HEK293T (cell line): ENCODE data around the gene CDH6.

Source experiments
- CTCF ChIA-PET: fragments of 350-600 bp; formaldehyde crosslinking; extraction: SDS; loops from one replicate; lab custom pipeline; 2021; ENCODE audit warnings: antibody characterized with exemption, inconsistent platforms; lab: Yijun Ruan, JAX
- POLR2A ChIA-PET: fragments of 350-600 bp; formaldehyde crosslinking; extraction: SDS; loops from one replicate; lab custom pipeline; 2020; ENCODE audit warnings: antibody characterized with exemption, inconsistent platforms; lab: Yijun Ruan, JAX
- DNase-seq: peaks from one replicate; pipeline ENCODE4 v3.0.0; 2012; ENCODE audit warnings: mixed read lengths; ENCODE audit errors: extremely low spot score
- ARNT ChIP-seq: fragments of 450-650 bp; IDR thresholded peaks from 2 replicates; pipeline ENCODE4 v1.6.1; 2017; ENCODE audit warnings: mild to moderate bottlenecking
- BHLHE40 ChIP-seq: fragments of 450-650 bp; IDR thresholded peaks from 2 replicates; pipeline ENCODE4 v1.6.1; 2016; ENCODE audit warnings: mild to moderate bottlenecking, moderate library complexity, borderline replicate concordance
- CTBP1 ChIP-seq: fragments of 450-650 bp; IDR thresholded peaks from 2 replicates; pipeline ENCODE4 v1.6.1; 2016; ENCODE audit warnings: borderline replicate concordance
- ELF4 ChIP-seq: fragments of 450-650 bp; IDR thresholded peaks from 2 replicates; pipeline ENCODE4 v1.6.1; 2017; ENCODE audit warnings: antibody characterized with exemption
- FOXA1 ChIP-seq: fragments of 450-650 bp; IDR thresholded peaks from 2 replicates; pipeline ENCODE4 v1.6.1; 2016; ENCODE audit warnings: mild to moderate bottlenecking
- FOXK2 ChIP-seq: fragments of 450-650 bp; IDR thresholded peaks from 2 replicates; pipeline ENCODE4 v1.6.1; 2016; ENCODE audit warnings: mild to moderate bottlenecking
- FOXM1 ChIP-seq: fragments of 450-650 bp; IDR thresholded peaks from 2 replicates; pipeline ENCODE4 v1.6.1; 2017; ENCODE audit warnings: mild to moderate bottlenecking, borderline replicate concordance
- HDGF ChIP-seq: fragments of 450-650 bp; IDR thresholded peaks from 2 replicates; pipeline ENCODE4 v1.6.1; 2017; ENCODE audit warnings: antibody characterized with exemption, borderline replicate concordance
- L3MBTL2 ChIP-seq: fragments of 450-650 bp; conservative IDR thresholded peaks from 2 replicates; pipeline ENCODE4 v1.6.1; 2016; ENCODE audit warnings: mild to moderate bottlenecking
- LEF1 ChIP-seq: fragments of 450-650 bp; IDR thresholded peaks from 2 replicates; pipeline ENCODE4 v1.6.1; 2017; ENCODE audit warnings: mild to moderate bottlenecking, borderline replicate concordance
- NFRKB ChIP-seq: fragments of 450-650 bp; IDR thresholded peaks from 2 replicates; pipeline ENCODE4 v1.6.1; 2016; ENCODE audit warnings: mild to moderate bottlenecking, moderate library complexity
- PKNOX1 ChIP-seq: fragments of 450-650 bp; IDR thresholded peaks from 2 replicates; pipeline ENCODE4 v1.6.1; 2016
- SP1 ChIP-seq: fragments of 450-650 bp; IDR thresholded peaks from 2 replicates; pipeline ENCODE4 v1.6.1; 2017
- SUZ12 ChIP-seq: fragments of 450-650 bp; IDR thresholded peaks from 2 replicates; pipeline ENCODE4 v1.6.1; 2016; ENCODE audit warnings: mild to moderate bottlenecking
- TARDBP ChIP-seq: fragments of 450-650 bp; IDR thresholded peaks from 2 replicates; pipeline ENCODE4 v1.6.1; 2016
- ZNF384 ChIP-seq: fragments of 450-650 bp; IDR thresholded peaks from 2 replicates; pipeline ENCODE4 v1.6.1; 2016

The CDH6 gene

GRCh38 chr5:31328040-31328733 lies 134.7 kb downstream of the CDH6 start:
- TF ChIP-seq NFRKB (no peak), HDGF (no peak), ELF4 (no peak), TARDBP (no peak), SUZ12 (no peak), SP1 (no peak), ZNF384 (no peak), L3MBTL2 (no peak), FOXA1 (no peak), FOXM1 (no peak), FOXK2 (no peak), BHLHE40 (no peak), LEF1 (no peak), CTBP1 (no peak), ARNT (no peak), PKNOX1 (no peak)
- ChIA-PET POLR2A (no interaction called here), CTCF (interaction anchor here (0.6 kb wide), 1 partner anchor 904 kb away, joined by 3 read pairs; no protein-coding TSS in a partner anchor)
- DNase-seq: no peak

DNA sequence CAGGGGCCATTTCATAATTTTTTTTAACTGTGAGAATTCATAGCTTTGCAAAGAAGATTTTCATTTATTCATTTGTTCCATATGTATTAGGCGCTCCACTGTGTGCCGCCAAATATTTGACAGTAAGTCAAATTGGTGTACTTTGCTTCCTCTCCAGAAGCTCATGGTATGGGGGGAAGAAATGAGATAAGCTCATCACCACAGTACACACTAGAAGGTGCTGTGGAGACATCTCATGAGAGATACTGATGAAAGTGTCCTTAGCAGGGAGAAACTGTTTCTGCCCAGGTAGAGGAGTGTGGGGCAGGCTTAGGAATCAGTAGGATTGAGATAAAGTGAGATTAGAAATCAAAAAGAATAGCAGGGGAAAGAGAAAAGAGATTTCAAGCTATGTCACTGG lies 136.2 kb downstream of the CDH6 start:
- no peak for DNase-seq
- CTCF ChIA-PET: interaction anchor here (1.3 kb wide), 1 partner anchor 479 kb away, joined by 4 read pairs; no protein-coding TSS in a partner anchor
- POLR2A ChIA-PET: interaction anchor here (0.6 kb wide), 1 partner anchor 28 kb away, joined by 3 read pairs; no protein-coding TSS in a partner anchor
- no peak for TF ChIP-seq SUZ12
- no peak for TF ChIP-seq FOXK2
- TF ChIP-seq L3MBTL2: no peak
- no peak for TF ChIP-seq LEF1
- no peak for TF ChIP-seq BHLHE40
- no peak for TF ChIP-seq PKNOX1
- no peak for TF ChIP-seq TARDBP
- TF ChIP-seq NFRKB: no peak
- no peak for TF ChIP-seq SP1
- TF ChIP-seq ELF4: no peak
- no peak for TF ChIP-seq CTBP1
- no peak for TF ChIP-seq ARNT
- TF ChIP-seq HDGF: no peak

DNA sequence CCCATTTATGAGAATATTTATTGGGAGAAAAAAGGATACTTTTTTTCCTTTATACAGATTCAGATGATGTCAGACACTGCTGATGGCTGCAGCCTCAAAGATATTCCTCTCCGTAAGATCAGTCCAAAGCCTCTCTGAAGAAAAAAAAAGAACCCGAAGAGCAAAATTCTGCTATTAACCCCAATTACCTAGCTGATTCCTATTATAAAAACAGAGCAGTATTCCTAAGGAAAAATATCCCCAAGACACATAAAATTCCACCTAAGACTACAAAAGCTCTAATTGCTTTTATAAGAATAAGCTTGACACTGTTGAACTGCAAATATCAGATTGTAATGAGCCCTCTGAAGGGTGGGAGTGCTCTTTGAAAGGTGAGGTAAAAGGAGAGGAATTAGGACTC lies 138.7 kb downstream of the CDH6 start:
- CTCF ChIA-PET: no interaction called here
- POLR2A ChIA-PET: no interaction called here

GRCh38 chr5:31333475-31333874 lies 140.0 kb downstream of the CDH6 start:
- DNase-seq: no peak
- no peak for TF ChIP-seq TARDBP
- no peak for TF ChIP-seq SP1
- no peak for TF ChIP-seq HDGF
- CTCF ChIA-PET: no interaction called here
- POLR2A ChIA-PET: no interaction called here

More for the DNA sequence above, 138.7 kb downstream of the CDH6 start:
- no peak for DNase-seq
- TF ChIP-seq ELF4 (no peak), ZNF384 (no peak), LEF1 (no peak), BHLHE40 (no peak), PKNOX1 (no peak), NFRKB (no peak), FOXK2 (no peak), L3MBTL2 (no peak), SUZ12 (no peak), FOXA1 (no peak), ARNT (no peak), HDGF (no peak), CTBP1 (no peak)

DNA sequence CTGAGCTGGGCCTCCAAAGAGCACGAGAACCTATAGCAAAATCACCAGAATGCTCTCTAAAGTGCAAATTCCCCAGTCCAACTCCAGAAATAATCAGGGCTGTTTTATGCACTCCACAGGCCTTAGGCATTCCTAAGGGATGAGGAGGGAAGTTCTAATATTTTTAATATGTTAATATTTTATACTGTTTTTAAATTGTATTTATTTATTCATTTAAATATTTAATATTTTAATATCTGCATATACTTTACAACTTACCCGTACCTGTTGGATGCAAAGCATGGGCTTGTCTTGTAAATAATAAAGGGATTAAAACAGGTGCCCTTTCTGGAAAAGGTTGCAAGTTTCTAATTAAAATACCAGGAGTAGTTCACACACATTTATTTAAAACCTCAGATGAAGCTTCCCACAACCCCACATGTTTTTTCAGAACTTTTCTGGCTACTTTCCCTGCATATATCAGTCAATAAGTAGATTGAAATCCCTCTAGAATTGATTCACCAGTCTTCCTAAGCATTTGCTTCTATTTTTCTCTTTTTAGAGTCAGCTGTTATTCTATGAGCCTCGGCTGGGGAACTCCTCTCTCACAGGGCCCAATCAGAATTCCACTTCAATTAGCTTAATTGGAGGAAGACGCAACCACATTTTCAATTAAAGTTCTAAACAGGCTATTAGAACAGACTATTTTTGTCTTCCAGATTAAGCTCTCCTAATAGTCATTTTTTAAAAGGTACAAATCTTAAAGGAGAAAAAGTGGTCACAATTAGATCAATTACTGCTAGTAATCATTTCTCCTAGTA lies 140.8 kb downstream of the CDH6 start:
- TF ChIP-seq ELF4 (no peak), ZNF384 (no peak), FOXM1 (no peak), TARDBP (no peak), NFRKB (no peak), BHLHE40 (no peak), SP1 (no peak), CTBP1 (no peak), LEF1 (no peak), FOXA1 (no peak), FOXK2 (no peak), ARNT (no peak), L3MBTL2 (no peak)
- DNase-seq: no peak
- POLR2A ChIA-PET: no interaction called here
- CTCF ChIA-PET: interaction anchor here (0.7 kb wide), 1 partner anchor 475 kb away, joined by 3 read pairs; no protein-coding TSS in a partner anchor

- CTCF ChIA-PET: no interaction called here
- TF ChIP-seq SP1 (no peak), ELF4 (no peak), HDGF (no peak), PKNOX1 (no peak), FOXA1 (no peak), NFRKB (no peak), CTBP1 (peak; percentile 25; the same call in 1 of the 2 replicates), ARNT (no peak)
- DNase-seq: no peak
- POLR2A ChIA-PET: no interaction called here
These were observed 142.0 kb downstream of the CDH6 start for GRCh38 chr5:31335456-31335855.
